Fibroblast of pulmonary artery (primary cell): ENCODE results near the gene RPL28.
A peak's percentile ranks its signal among the peaks of the same experiment; 100 is the strongest.

Experiments used
- DNase-seq: peaks from one replicate; pipeline ENCODE4 v3.0.0-alpha.2; 2010; ENCODE audit warnings: low read depth
- H3K4me3 ChIP-seq: replicated peaks from 2 replicates; pipeline ENCODE4 v1.5.1; 2011; ENCODE audit warnings: low read depth, mild to moderate bottlenecking, control low read depth, low read length, moderate library complexity
- TF ChIP-seq, protein P1 (sequence below): IDR thresholded peaks from 2 replicates; pipeline ENCODE4 v1.5.1; 2011; ENCODE audit warnings: mild to moderate bottlenecking, control low read depth, low read length, inconsistent platforms; ENCODE audit errors: missing control alignments

The RPL28 gene

DNA sequence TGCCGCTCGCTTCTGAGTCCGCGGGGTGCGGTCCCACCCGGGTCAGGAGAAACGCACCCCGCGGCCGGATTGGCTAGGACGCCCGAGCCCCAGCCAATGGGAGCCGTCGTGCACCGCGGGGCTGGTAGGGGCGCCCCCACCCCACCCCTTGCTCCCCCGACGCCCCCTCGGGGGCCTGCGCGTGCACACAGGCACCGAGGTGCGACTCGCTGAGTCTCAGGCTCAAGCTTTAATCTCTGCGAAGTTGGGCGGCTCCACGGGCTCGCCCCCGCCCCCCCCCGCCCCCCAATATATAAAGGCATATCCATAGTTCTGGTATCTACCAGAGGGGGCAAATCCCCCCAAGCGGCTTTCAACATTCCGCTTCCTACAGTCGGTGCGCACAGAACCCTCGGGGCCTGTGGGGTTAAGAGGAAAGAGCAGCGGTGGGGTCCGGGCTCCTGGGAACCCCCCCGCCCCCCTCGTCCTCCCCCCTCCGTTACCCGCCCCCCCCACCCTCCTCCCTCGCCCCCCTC, 31.0 kb upstream of the RPL28 start, which contains the start of gene COX6B2:
Gene COX6B2 (minus strand): TSS at position 22 of the 515 bp plus-strand sequence. CDS start 198 bp downstream, outside the sequence.
- TF ChIP-seq, protein P1, sequence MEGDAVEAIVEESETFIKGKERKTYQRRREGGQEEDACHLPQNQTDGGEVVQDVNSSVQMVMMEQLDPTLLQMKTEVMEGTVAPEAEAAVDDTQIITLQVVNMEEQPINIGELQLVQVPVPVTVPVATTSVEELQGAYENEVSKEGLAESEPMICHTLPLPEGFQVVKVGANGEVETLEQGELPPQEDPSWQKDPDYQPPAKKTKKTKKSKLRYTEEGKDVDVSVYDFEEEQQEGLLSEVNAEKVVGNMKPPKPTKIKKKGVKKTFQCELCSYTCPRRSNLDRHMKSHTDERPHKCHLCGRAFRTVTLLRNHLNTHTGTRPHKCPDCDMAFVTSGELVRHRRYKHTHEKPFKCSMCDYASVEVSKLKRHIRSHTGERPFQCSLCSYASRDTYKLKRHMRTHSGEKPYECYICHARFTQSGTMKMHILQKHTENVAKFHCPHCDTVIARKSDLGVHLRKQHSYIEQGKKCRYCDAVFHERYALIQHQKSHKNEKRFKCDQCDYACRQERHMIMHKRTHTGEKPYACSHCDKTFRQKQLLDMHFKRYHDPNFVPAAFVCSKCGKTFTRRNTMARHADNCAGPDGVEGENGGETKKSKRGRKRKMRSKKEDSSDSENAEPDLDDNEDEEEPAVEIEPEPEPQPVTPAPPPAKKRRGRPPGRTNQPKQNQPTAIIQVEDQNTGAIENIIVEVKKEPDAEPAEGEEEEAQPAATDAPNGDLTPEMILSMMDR = no peak
- DNase-seq = no peak
- peak within 1 kb of the TSS; percentile 51 for H3K4me3 ChIP-seq

DNA sequence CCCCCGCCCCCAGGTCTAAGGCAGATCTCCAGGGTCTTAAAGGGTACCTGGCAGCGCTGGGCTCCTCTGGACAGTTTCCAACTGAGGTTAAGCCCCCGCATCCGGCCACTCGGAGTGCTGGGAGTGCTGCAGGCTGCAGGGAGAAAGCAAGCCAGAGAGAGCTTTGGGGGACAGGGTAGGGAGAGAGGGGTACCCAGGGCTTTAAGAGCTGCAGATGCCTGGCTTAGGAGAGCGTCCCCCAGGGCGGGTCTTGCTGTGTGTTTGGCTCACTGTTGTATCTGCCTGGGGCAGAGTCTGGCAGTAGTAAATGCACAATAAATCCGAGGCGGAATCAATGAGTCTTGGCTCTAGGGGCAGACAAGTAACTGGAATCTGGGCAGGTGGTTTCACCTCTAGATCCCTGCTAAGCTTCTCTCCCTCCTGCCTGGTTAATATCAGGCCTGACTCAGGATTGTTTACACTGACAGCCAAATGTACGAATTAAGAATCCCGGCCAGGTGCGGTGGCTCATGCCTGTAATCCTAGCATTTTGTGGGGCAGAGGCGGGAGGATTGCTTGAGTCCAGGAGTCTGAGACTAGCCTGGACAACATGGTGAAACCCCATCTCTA, 30.4 kb upstream of the RPL28 start:
- no peak overlapping the region for H3K4me3 ChIP-seq
- no peak for DNase-seq
- TF ChIP-seq, protein P1 = no peak

DNA sequence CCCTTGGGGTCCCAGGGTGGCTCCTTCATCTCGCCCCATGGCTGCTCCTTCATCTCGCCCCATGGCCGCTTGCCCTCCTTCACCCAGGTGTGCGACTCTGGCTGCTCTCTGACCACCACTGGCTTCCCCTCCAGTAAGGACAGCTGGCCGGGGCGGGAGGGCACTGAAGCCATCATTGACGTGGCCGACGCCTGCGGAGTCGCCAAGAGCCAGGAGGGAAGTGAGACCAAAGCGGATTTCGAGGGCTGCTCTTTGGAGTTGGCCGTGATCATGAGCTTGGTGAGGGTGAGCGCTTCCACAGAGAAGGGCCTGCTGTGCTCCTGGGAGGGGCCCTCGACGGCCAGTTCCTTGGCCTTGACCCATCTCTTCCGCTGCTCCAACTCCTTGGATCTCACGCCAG, 27.2 kb upstream of the RPL28 start:
- no peak for DNase-seq
- TF ChIP-seq, protein P1 = no peak
- H3K4me3 ChIP-seq = no peak overlapping the region

DNA sequence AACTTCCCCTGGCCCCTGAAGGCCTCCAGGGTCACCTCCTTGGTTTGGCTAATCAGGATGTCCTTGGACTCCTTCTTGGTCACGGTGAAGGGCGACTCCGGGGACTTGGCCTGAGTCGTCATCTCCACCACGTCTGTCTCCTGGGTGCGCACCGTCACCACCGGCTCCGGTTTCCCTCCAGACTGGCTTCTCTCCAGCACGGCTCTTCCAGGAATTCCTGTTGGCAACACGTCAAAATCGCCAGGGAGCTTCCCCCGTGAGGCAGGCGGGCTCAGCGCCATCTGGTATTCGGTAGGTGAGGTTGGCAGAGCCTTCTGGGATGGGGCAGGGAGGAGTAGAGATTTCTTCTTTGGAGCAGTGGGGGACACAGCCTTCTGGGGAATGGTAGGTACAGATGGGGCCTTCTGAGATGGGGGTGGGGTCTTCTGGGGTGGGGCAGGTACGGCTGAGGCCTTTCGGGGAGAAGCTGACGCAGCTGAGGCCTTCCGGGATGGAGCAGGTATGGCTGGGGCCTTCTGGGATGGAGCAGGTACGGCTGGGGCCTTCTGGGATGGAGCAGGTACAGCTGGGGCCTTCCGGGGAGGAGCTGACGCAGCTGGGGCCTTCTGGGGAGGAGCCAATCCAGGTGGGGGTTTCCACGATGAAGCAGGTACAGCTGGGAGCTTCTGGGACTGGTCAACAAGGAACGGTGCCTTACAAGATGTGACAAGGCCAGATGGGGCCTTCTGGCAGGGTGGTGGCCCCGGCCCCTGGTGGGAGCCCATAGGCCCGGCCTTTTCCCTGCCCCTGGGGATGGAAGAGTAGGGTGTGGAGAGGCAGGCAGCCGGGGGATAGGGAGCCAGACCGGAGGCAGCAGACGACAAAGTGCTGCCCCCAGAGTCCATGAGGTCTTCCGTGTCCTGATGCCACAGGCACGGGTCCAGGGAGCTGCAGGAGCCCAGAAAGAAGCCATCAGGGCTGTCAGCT, 26.5 kb upstream of the RPL28 start:
- H3K4me3 ChIP-seq = no peak overlapping the region
- TF ChIP-seq, protein P1 = no peak
- DNase-seq = no peak

DNA sequence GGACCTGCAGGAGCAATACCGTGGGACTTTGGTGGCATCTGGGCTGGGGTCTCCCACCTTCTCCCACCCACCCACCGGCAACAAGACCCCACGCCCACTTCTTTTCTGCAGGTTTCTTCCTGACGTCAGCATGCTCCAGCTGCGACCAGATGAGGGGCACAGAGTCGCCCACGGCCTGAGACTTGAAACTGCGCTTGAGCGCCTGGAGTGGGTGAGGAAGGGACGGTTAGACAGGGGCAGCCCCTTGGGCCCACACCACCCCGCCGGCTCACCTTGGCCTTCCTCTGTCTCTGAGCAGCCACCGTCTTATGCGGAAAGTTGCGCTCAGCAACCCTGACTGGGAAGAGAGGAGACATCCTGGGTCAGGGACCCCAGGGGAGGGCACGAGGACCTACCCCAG, 24.8 kb upstream of the RPL28 start:
- no peak overlapping the region for H3K4me3 ChIP-seq
- no peak for DNase-seq
- TF ChIP-seq, protein P1 = no peak

DNA sequence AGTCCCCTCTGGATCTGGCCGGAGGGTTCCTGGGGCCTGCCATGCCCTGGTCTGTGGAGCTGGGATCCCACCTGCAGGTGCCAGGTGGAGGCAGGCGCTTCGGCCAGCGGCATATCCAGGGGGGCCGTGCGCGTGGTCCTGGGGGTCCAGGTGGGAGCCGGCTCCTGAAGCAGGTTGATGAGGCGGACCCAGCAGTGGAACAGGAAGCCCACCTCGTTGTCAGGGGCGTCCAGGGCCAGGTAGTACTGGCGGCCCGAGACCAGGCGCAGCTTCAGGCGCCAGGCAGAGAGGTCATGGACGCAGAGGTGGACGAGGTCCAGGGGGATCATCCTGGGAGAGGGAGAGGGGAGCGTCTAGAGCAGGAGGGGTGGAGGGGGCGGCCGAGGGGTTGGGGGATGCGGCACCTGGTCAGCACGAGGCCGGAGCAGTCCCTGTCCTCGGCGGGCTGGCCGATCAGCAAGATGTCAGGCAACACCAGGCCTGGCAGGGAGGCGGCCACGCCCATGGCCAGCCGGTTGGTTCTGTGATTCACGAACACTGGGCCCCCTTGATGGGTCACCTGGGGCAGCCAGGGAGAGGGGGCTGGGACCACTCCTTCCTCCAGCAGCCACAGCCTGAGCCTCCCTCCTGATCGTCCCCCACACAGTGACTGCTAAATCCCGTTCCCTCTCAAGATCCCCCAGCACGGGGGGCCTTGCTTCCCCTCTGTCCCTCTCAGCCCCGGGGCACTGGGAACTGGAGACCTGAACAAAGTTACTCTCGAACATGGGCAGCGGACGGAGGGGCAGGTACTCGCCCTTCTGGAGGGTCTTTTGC, 23.4 kb upstream of the RPL28 start:
- TF ChIP-seq, protein P1 = no peak
- no peak for DNase-seq
- no peak overlapping the region for H3K4me3 ChIP-seq
